Breast epithelium (tissue), 4 donors: ENCODE results near the gene MCRIP1. TPM values are rescaled to one million over a fixed set of nuclear protein-coding genes. Genes with fewer than 3 reads are reported as not detected.

ENCODE experiments used
- DNase-seq, 2 donors: peaks; one replicate each; pipeline ENCODE4 v3.0.0-alpha.2; 2019; ENCODE audit warnings: low spot score in 2 of 2
- H3K27ac ChIP-seq, 2 donors: fragments of 200-600 bp; sonication (generic) in 1 of 2; one replicate each; pipeline ENCODE4 v1.5.1; 2016 to 2019; ENCODE audit warnings: mild to moderate bottlenecking in 1 of 2
- H3K27me3 ChIP-seq, 2 donors: fragments of 200-600 bp; sonication (generic) in 1 of 2; one replicate each; pipeline versions ENCODE4 v1.5.1 to v1.6.0; 2017 to 2019; ENCODE audit warnings: control low read depth in 1 of 2, mild to moderate bottlenecking in 1 of 2
- H3K36me3 ChIP-seq: fragments of 200-600 bp; one replicate; pipeline ENCODE4 v1.5.1; 2019
- H3K4me1 ChIP-seq, 2 donors: fragments of 200-600 bp; sonication (generic); one replicate each; pipeline ENCODE4 v1.5.1; 2016 to 2019; ENCODE audit warnings: control low read depth in 1 of 2
- H3K4me3 ChIP-seq, 3 donors: fragments of 200-600 bp; sonication (generic); 1 replicate in 2 of 3; 2 replicates in 1 of 3; pipeline ENCODE4 v1.5.1; 2016 to 2019; ENCODE audit warnings: mild to moderate bottlenecking in 3 of 3, moderate library complexity in 2 of 3
- H3K9me3 ChIP-seq, 2 donors: fragments of 200-600 bp; sonication (generic) in 1 of 2; one replicate each; pipeline ENCODE4 v1.5.1; 2016 to 2019; ENCODE audit warnings: control low read depth in 1 of 2
- POLR2A ChIP-seq: fragments of 450-650 bp; IDR thresholded peaks from one replicate; pipeline ENCODE4 v1.6.1; 2016; ENCODE audit warnings: antibody characterized with exemption, mild to moderate bottlenecking, moderate library complexity
- POLR2AphosphoS5 ChIP-seq, 3 donors: sonication (generic); formaldehyde crosslinking; IDR thresholded peaks; one replicate each; pipeline ENCODE4 v1.6.1; 2017; ENCODE audit warnings: antibody characterized with exemption in 3 of 3
- intact Hi-C: fragments of 100-400 bp; cut with DNase I; formaldehyde crosslinking; loops from one replicate; pipeline ENCODE4 v1.15.1; 2023; ENCODE audit warnings: low total_unique reads
- total RNA-seq, 3 donors: library from RNA; depleted of rRNA; stranded (reverse); fragments of >200 nt; gene quantifications; one replicate each; pipeline ENCODE4 v1.1.0, GENCODE V29; 2016
- TF ChIP-seq, protein P1 (sequence below), 3 donors: fragments of 450-650 bp; IDR thresholded peaks; one replicate each; pipeline ENCODE4 v1.5.1; 2016 to 2017; ENCODE audit warnings: antibody characterized with exemption in 3 of 3, mild to moderate bottlenecking in 3 of 3, moderate library complexity in 3 of 3

The MCRIP1 gene
- total RNA-seq, 3 donors from 2014 or later: 51.2 to 81.0 (median 67.5) TPM

GRCh38 chr17:81808778-81809555 is 24.1 kb downstream of the MCRIP1 start:
- Histone ChIP-seq H3K36me3 (no peaks in the 10 kb centered on the region), H3K9me3 (no peaks in the 10 kb centered on the region), H3K27me3 (peaks cover 5 to 78% of the 10 kb centered on the region in 2 donors), H3K4me1 (peaks cover 6 to 8% of the 10 kb centered on the region in 2 donors), H3K4me3 (no peak overlapping the region), H3K27ac (no peak overlapping the region)
- TF ChIP-seq POLR2AphosphoS5 (IDR thresholded peaks at IDR 0.05) (no peak), POLR2A (no peak)
- TF ChIP-seq, protein P1, sequence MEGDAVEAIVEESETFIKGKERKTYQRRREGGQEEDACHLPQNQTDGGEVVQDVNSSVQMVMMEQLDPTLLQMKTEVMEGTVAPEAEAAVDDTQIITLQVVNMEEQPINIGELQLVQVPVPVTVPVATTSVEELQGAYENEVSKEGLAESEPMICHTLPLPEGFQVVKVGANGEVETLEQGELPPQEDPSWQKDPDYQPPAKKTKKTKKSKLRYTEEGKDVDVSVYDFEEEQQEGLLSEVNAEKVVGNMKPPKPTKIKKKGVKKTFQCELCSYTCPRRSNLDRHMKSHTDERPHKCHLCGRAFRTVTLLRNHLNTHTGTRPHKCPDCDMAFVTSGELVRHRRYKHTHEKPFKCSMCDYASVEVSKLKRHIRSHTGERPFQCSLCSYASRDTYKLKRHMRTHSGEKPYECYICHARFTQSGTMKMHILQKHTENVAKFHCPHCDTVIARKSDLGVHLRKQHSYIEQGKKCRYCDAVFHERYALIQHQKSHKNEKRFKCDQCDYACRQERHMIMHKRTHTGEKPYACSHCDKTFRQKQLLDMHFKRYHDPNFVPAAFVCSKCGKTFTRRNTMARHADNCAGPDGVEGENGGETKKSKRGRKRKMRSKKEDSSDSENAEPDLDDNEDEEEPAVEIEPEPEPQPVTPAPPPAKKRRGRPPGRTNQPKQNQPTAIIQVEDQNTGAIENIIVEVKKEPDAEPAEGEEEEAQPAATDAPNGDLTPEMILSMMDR (IDR thresholded peaks at IDR 0.05): no peak
- intact Hi-C loops: no loop called here
- no peak for DNase-seq

DNA sequence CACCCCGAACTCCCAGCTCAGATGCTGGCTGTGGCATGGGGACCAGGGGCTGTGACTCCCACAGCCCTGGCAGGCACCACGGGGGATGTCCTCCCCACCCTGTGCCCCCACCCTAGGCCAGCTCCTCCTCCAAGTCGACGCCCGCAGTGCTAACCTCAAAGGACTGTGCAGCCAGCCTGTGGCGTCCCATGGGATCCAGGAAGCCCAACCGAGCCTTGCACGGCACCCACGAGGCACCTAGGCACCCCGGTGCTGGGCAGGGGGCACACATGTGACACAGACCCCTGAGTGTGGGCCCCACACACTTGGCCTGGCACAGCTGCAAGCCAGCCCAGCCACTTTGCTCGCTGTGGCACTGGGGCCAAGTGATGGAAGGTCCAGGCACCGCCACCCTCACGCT is 25.3 kb downstream of the MCRIP1 start:
- no peak for DNase-seq
- TF ChIP-seq, protein P1 (IDR thresholded peaks at IDR 0.05): no peak
- TF ChIP-seq POLR2AphosphoS5 (IDR thresholded peaks at IDR 0.05) (no peak), POLR2A (no peak)
- H3K27ac ChIP-seq: no peak overlapping the region
- H3K4me1 ChIP-seq: peaks cover 6 to 12% of the 10 kb centered on the region in 2 donors
- H3K9me3 ChIP-seq: no peaks in the 10 kb centered on the region
- H3K27me3 ChIP-seq: peaks cover 12 to 89% of the 10 kb centered on the region in 2 donors
- H3K36me3 ChIP-seq: no peaks in the 10 kb centered on the region
- intact Hi-C loops: no loop called here
- H3K4me3 ChIP-seq: no peak overlapping the region

DNA sequence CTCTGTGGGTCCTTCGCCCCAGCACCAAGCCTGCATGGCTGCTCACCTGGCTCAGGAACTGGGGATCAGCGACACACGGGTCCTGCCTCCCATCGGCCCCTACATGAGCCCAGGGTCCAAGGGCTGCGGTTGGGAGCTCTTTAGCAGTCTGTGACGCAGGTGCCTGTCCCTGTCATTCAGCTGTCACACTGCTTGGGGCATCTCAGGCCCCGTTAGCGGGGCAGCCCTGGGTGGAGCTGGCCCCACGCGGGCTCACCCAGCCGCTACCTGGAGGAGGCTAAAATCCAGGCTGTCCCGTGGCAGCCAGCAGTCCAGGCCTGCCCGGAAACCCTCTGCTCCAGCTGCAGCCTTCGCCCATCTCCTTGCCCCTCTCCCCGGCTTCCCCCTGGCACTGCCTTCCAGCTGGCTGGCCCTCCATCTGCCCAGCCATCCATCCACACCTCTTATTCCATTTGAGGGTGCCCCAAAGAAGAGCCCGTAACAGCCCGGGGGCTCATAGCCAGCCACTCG is 25.8 kb downstream of the MCRIP1 start:
- Histone ChIP-seq H3K27ac (no peak overlapping the region), H3K4me3 (no peak overlapping the region), H3K36me3 (no peaks in the 10 kb centered on the region), H3K27me3 (peaks cover 12 to 91% of the 10 kb centered on the region in 2 donors), H3K9me3 (no peaks in the 10 kb centered on the region), H3K4me1 (peaks cover 6 to 12% of the 10 kb centered on the region in 2 donors)
- no peak for DNase-seq
- intact Hi-C loops: no loop called here
- TF ChIP-seq, protein P1 (IDR thresholded peaks at IDR 0.05): no peak
- no peak for TF ChIP-seq POLR2A
- TF ChIP-seq POLR2AphosphoS5 (IDR thresholded peaks at IDR 0.05): no peak

DNA sequence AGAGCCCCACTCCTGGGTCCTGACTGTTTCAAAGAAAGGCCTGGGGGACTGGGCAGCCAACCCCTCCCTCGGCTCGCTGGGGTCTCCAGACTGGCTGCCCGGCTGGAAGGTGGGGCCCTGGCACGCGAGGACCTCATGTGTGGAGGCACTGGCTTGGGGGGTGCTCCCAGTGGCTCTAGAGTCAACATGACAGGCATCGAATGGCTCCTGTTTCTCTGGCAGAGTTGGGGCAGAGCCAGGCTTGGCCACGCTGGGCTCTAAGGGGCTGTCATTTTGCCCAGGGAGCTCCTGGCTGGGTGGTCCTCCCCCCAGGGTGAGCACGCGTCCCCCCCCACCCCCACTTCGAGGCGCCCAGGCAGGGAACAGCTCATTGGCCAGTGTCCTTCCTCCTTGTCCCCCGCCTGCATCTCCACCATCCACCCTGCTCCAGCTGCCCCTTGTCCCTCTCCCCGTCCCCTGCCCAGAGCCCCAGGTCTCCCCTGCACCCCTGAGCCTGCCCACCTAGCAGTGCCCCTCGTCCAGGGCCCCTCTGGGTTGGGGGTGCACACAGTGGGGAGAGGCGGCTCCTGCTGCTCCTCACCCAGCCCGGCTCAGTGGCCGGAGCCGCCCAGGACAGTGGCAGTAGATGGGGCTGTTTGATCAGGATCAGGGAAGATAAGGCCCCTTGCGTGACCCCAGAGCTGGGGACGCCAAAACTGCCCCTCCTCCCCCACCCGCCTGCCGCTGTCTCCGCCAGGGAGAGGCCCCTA is 26.5 kb downstream of the MCRIP1 start:
- Histone ChIP-seq H3K4me1 (peaks cover 6 to 12% of the 10 kb centered on the region in 2 donors), H3K27ac (no peak overlapping the region), H3K36me3 (no peaks in the 10 kb centered on the region), H3K9me3 (no peaks in the 10 kb centered on the region), H3K27me3 (peaks cover 12 to 91% of the 10 kb centered on the region in 2 donors), H3K4me3 (no peak overlapping the region)
- TF ChIP-seq POLR2A (no peak), POLR2AphosphoS5 (IDR thresholded peaks at IDR 0.05) (no peak)
- TF ChIP-seq, protein P1 (IDR thresholded peaks at IDR 0.05): no peak
- intact Hi-C loops: no loop called here
- DNase-seq: no peak
